Measurements from ENCODE around the gene UQCC3.

- TF ChIP-seq CTCF (IDR thresholded peaks at IDR 0.05) (no peak), POLR2A (IDR thresholded peaks at IDR 0.05) (no peak)
These were observed 40.9 kb downstream of the UQCC3 start for GRCh38 chr11:62712276-62712812.
